DOHH2 (cell line): ENCODE data around the gene GCA.

Experiments used
- CTCF ChIP-seq: fragments of 200-600 bp; sonication (generic); IDR thresholded peaks from one replicate; pipeline ENCODE4 v1.5.1; 2014; ENCODE audit warnings: antibody characterized with exemption, mild to moderate bottlenecking, low read depth, low read length; ENCODE audit not compliant: poor library complexity, severe bottlenecking
- EZH2phosphoT487 ChIP-seq: fragments of 200-600 bp; sonication (generic); IDR thresholded peaks from 2 replicates; pipeline ENCODE4 v1.6.1; 2017; ENCODE audit warnings: borderline replicate concordance, mild to moderate bottlenecking, antibody characterized with exemption, low read length, moderate library complexity, mixed read lengths

GRCh38 chr2:162385536-162385935, 41.6 kb downstream of the GCA start:
- TF ChIP-seq CTCF = no peak
- no peak for TF ChIP-seq EZH2phosphoT487
